MCF 10A (cell line): ENCODE data around the gene FAR2. TPM values are rescaled to one million over a fixed set of nuclear protein-coding genes. Genes with fewer than 3 reads are reported as not detected.

Experiments used
- BruUV-seq: library from RNA; stranded (reverse); fragments of 400-500 nt; replicated peaks from 2 replicates; lab custom pipeline; 2021; lab: Mats Ljungman, UMichigan
- CTCF ChIA-PET: fragments of 300-600 bp; sonication (Branson Sonifier 250); formaldehyde crosslinking; extraction: SDS; loops from one replicate; lab custom pipeline; 2021; ENCODE audit warnings: antibody characterized with exemption, inconsistent platforms; lab: Yijun Ruan, JAX
- POLR2A ChIA-PET: fragments of 300-600, 350-650 bp; sonication (Branson Sonifier 250); formaldehyde crosslinking; extraction: SDS; loops from one replicate; lab custom pipeline; 2020; ENCODE audit warnings: antibody characterized with exemption, inconsistent platforms; lab: Yijun Ruan, JAX
- DNase-seq: peaks from one replicate; pipeline ENCODE4 v3.0.0-alpha.2; 2018; ENCODE audit not compliant: unreplicated experiment
- H3K27ac Mint-ChIP-seq: one replicate; pipeline ENCODE4 v1.8.0; 2022; ENCODE audit warnings: mild to moderate bottlenecking, low read depth, mixed read lengths; ENCODE audit not compliant: unreplicated experiment
- H3K27me3 Mint-ChIP-seq: one replicate; pipeline ENCODE4 v1.8.0; 2022; ENCODE audit warnings: mixed read lengths; ENCODE audit not compliant: insufficient read depth, unreplicated experiment
- H3K36me3 Mint-ChIP-seq: one replicate; pipeline ENCODE4 v1.8.0; 2022; ENCODE audit warnings: mild to moderate bottlenecking, moderate library complexity, mixed read lengths; ENCODE audit not compliant: insufficient read depth, unreplicated experiment
- H3K4me1 Mint-ChIP-seq: one replicate; pipeline ENCODE4 v1.8.0; 2022; ENCODE audit warnings: mixed read lengths; ENCODE audit not compliant: insufficient read depth, unreplicated experiment
- H3K4me3 Mint-ChIP-seq: one replicate; pipeline ENCODE4 v1.8.0; 2022; ENCODE audit warnings: mild to moderate bottlenecking, moderate library complexity, mixed read lengths; ENCODE audit not compliant: unreplicated experiment
- H3K9me3 Mint-ChIP-seq: one replicate; pipeline ENCODE4 v1.8.0; 2022; ENCODE audit warnings: mixed read lengths; ENCODE audit not compliant: unreplicated experiment
- CTCF ChIP-seq: fragments of 200-600 bp; IDR thresholded peaks from one replicate; pipeline ENCODE4 v1.8.0; 2022; ENCODE audit warnings: antibody characterized with exemption, mild to moderate bottlenecking; ENCODE audit not compliant: unreplicated experiment
- intact Hi-C: fragments of 100-400 bp; cut with micrococcal nuclease; formaldehyde crosslinking; loops from 2 replicates; pipeline ENCODE4 v1.14.1; 2022
- total RNA-seq: library from RNA; stranded (reverse); gene quantifications from 2 replicates; pipeline ENCODE4 v1.2.3, GENCODE V29; 2022

FAR2 gene
- total RNA-seq, 1 experiment from 2014 or later: 1.7 TPM

- BruUV-seq: no TSS peak
- Mint-ChIP-seq H3K9me3 (no peaks in the 10 kb centered on the region), H3K36me3 (peaks cover 24% of the 10 kb centered on the region), H3K4me3 (no peak overlapping the region), H3K27ac (no peak overlapping the region), H3K4me1 (no peaks in the 10 kb centered on the region), H3K27me3 (no peaks in the 10 kb centered on the region)
- intact Hi-C loops: no loop called here
- no peak for DNase-seq
- TF ChIP-seq CTCF: no peak
- ChIA-PET POLR2A (no interaction called here), CTCF (no interaction called here)
Observed at GRCh38 chr12:29334937-29335336, 185.9 kb downstream of the FAR2 start.

GRCh38 chr12:29337325-29337724, 188.2 kb downstream of the FAR2 start:
- H3K27me3 Mint-ChIP-seq: no peaks in the 10 kb centered on the region
- ChIA-PET POLR2A (interaction anchor here (0.7 to 1.5 kb wide), 3 partner anchors 9 to 43 kb away, joined by 3 to 5 read pairs (median 3); partner anchors contain the start of gene ERGIC2), CTCF (interaction anchor here (0.6 to 1.0 kb wide), 3 partner anchors 28 to 1417 kb away, joined by 3 to 9 read pairs (median 5); no protein-coding TSS in a partner anchor)
- TF ChIP-seq CTCF: no peak
- H3K4me1 Mint-ChIP-seq: no peaks in the 10 kb centered on the region
- no peak overlapping the region for H3K27ac Mint-ChIP-seq
- no peak overlapping the region for H3K4me3 Mint-ChIP-seq
- no peaks in the 10 kb centered on the region for H3K9me3 Mint-ChIP-seq
- H3K36me3 Mint-ChIP-seq: peaks cover 47% of the 10 kb centered on the region
- intact Hi-C loops: no loop called here
- DNase-seq: no peak
- no TSS peak for BruUV-seq

DNA sequence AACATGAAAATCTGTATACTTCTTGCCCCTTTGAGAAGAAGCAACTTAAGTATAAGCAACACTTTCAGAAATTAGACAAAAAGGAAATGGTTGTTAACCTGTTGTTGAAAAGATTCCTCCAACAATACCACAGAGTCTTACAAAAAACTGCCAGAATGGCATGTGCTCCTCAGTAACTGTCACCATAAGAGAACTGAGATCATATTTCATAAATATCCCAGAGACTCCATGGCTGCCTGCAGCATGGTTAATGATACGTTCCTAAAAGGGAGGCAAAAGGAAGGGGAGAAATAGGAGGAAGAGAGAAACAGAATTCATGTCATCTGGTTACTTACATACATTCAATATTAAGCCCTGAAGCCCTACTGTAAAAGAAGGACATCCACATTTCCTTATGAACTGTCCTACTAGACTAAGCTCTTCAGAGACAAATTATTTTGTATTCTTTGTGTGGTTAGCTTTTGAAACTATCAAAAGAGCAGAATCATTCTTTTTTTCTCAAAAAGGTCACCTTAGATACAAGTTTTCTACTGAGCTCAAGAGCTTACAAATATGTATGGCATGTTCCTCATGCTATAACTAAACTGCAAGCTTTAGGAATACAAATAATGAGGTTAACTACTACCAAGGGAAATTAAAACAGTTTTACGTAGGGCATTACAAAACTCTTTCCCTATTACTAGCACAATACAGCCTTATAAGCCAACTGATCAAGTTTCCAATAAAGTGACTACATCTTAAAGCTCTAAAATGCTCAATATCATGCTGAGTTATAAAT, 194.1 kb downstream of the FAR2 start:
- BruUV-seq: no TSS peak
- Mint-ChIP-seq H3K36me3 (peaks cover 77% of the 10 kb centered on the region), H3K9me3 (no peaks in the 10 kb centered on the region), H3K4me3 (no peak overlapping the region), H3K27ac (no peak overlapping the region), H3K4me1 (no peaks in the 10 kb centered on the region), H3K27me3 (no peaks in the 10 kb centered on the region)
- TF ChIP-seq CTCF: no peak
- ChIA-PET CTCF (interaction anchor here (0.6 kb wide), 1 partner anchor 12 kb away, joined by 4 read pairs; no protein-coding TSS in a partner anchor), POLR2A (interaction anchor here (0.6 kb wide), 1 partner anchor 14 kb away, joined by 3 read pairs; no protein-coding TSS in a partner anchor)
- DNase-seq: no peak
- intact Hi-C loops: no loop called here

GRCh38 chr12:29346769-29347421, 197.8 kb downstream of the FAR2 start:
- H3K4me3 Mint-ChIP-seq: no peak overlapping the region
- H3K27ac Mint-ChIP-seq: no peak overlapping the region
- no peak for DNase-seq
- TF ChIP-seq CTCF: no peak
- ChIA-PET CTCF (interaction anchor here (0.7 to 1.2 kb wide), 2 partner anchors 56 to 126 kb away, joined by 3 read pairs; no protein-coding TSS in a partner anchor), POLR2A (interaction anchor here (0.9 to 1.5 kb wide), 2 partner anchors 9 to 34 kb away, joined by 3 to 5 read pairs; partner anchors contain the start of gene ERGIC2)
- intact Hi-C loops: no loop called here
- peaks cover 70% of the 10 kb centered on the region for H3K36me3 Mint-ChIP-seq
- no peaks in the 10 kb centered on the region for H3K4me1 Mint-ChIP-seq
- no peaks in the 10 kb centered on the region for H3K9me3 Mint-ChIP-seq
- no peaks in the 10 kb centered on the region for H3K27me3 Mint-ChIP-seq
- no TSS peak for BruUV-seq
